Measurements from ENCODE around the gene RPS15A.

- no peak for TF ChIP-seq POLR2A (IDR thresholded peaks at IDR 0.05; ENCODE audit: low read depth, low read length)
- TF ChIP-seq TAF1 (IDR thresholded peaks at IDR 0.05; ENCODE audit: borderline replicate concordance, low read depth, low read length) = no peak
Measured at GRCh38 chr16:18796377-18796776, 6.2 kb upstream of the RPS15A start.

Measured in GM12892 (cell line).